Liver (tissue), 9 donors: ENCODE data around the gene RNF141. TPM values are rescaled to one million over a fixed set of nuclear protein-coding genes. Genes with fewer than 3 reads are reported as not detected.

Experiments used
- DNase-seq: peaks from one replicate; pipeline ENCODE4 v3.0.0-alpha.2; 2017; ENCODE audit warnings: low spot score
- H3K27ac ChIP-seq, 2 donors: one replicate each; pipeline ENCODE4 v1.7.0; 2013; ENCODE audit warnings: inconsistent platforms in 2 of 2, low read length in 2 of 2, control low read depth in 1 of 2, low read depth in 1 of 2, mild to moderate bottlenecking in 1 of 2
- H3K27me3 ChIP-seq, 4 donors: one replicate each; pipeline versions ENCODE4 v1.6.1 to v1.7.0; 2013; ENCODE audit warnings: low read length in 3 of 4, inconsistent platforms in 1 of 4, mild to moderate bottlenecking in 1 of 4, moderate library complexity in 1 of 4; ENCODE audit not compliant: control insufficient read depth in 4 of 4, insufficient read depth in 4 of 4
- H3K36me3 ChIP-seq, 4 donors: one replicate each; pipeline versions ENCODE4 v1.6.1 to v1.7.0; 2013; ENCODE audit warnings: low read length in 3 of 4, mild to moderate bottlenecking in 3 of 4, low read depth in 1 of 4, moderate library complexity in 1 of 4; ENCODE audit not compliant: control insufficient read depth in 4 of 4, insufficient read depth in 3 of 4
- H3K4me1 ChIP-seq, 4 donors: one replicate each; pipeline versions ENCODE4 v1.6.1 to v1.7.0; 2013; ENCODE audit warnings: low read length in 3 of 4, mild to moderate bottlenecking in 3 of 4, moderate library complexity in 1 of 4; ENCODE audit not compliant: control insufficient read depth in 4 of 4, insufficient read depth in 4 of 4
- H3K4me3 ChIP-seq, 3 donors: one replicate each; pipeline versions ENCODE4 v1.6.1 to v1.7.0; 2013; ENCODE audit warnings: low read length in 3 of 3, control low read depth in 1 of 3, low read depth in 1 of 3, mild to moderate bottlenecking in 1 of 3
- H3K9ac ChIP-seq, 2 donors: one replicate each; pipeline ENCODE4 v1.7.0; 2013; ENCODE audit warnings: low read length in 2 of 2, mild to moderate bottlenecking in 2 of 2, moderate library complexity in 2 of 2, control low read depth in 1 of 2, low read depth in 1 of 2
- H3K9me3 ChIP-seq, 4 donors: one replicate each; pipeline versions ENCODE4 v1.6.1 to v1.7.0; 2013; ENCODE audit warnings: low read length in 3 of 4; ENCODE audit not compliant: control insufficient read depth in 4 of 4
- EGR1 ChIP-seq, 2 donors: IDR thresholded peaks; 2 replicates each; pipeline ENCODE4 v1.6.1; 2016 to 2018; ENCODE audit warnings: antibody characterized with exemption in 2 of 2, low read depth in 2 of 2
- FOXA1 ChIP-seq: IDR thresholded peaks from 2 replicates; pipeline ENCODE4 v1.6.1; 2016; ENCODE audit warnings: antibody characterized with exemption
- FOXA2 ChIP-seq: IDR thresholded peaks from 2 replicates; pipeline ENCODE4 v1.6.1; 2016; ENCODE audit warnings: antibody characterized with exemption
- GABPA ChIP-seq, 2 donors: IDR thresholded peaks in 1 of 2; conservative IDR thresholded peaks in 1 of 2; 2 replicates each; pipeline ENCODE4 v1.6.1; 2016; ENCODE audit warnings: antibody characterized with exemption in 2 of 2, mild to moderate bottlenecking in 1 of 2, moderate library complexity in 1 of 2
- HNF4A ChIP-seq, 2 donors: conservative IDR thresholded peaks; 2 replicates each; pipeline ENCODE4 v1.6.1; 2016; ENCODE audit warnings: antibody characterized with exemption in 2 of 2, mild to moderate bottlenecking in 2 of 2
- JUND ChIP-seq, 2 donors: IDR thresholded peaks; 2 replicates each; pipeline ENCODE4 v1.6.1; 2016; ENCODE audit warnings: antibody characterized with exemption in 2 of 2
- RAD21 ChIP-seq, 2 donors: IDR thresholded peaks; 2 replicates each; pipeline ENCODE4 v1.6.1; 2016; ENCODE audit warnings: antibody characterized with exemption in 2 of 2, mild to moderate bottlenecking in 2 of 2
- RXRA ChIP-seq, 2 donors: IDR thresholded peaks; 2 replicates each; pipeline ENCODE4 v1.6.1; 2017 to 2018; ENCODE audit warnings: antibody characterized with exemption in 2 of 2, mild to moderate bottlenecking in 1 of 2
- SP1 ChIP-seq: IDR thresholded peaks from 2 replicates; pipeline ENCODE4 v1.6.1; 2018; ENCODE audit warnings: antibody characterized with exemption, mild to moderate bottlenecking
- TAF1 ChIP-seq: conservative IDR thresholded peaks from 2 replicates; pipeline ENCODE4 v1.6.1; 2016; ENCODE audit warnings: antibody characterized with exemption, mild to moderate bottlenecking
- YY1 ChIP-seq: IDR thresholded peaks from 2 replicates; pipeline ENCODE4 v1.6.1; 2016; ENCODE audit warnings: antibody characterized with exemption, mild to moderate bottlenecking
- WGBS: extraction: QIAGEN DNeasy Blood & Tissue Kit; methylation state at CpG from one replicate; pipeline ENCODE4 v1.1.7; 2013; 5-methylcytosine and 5-hydroxymethylcytosine counted together
- polyA plus RNA-seq, 2 donors: library from polyadenylated mRNA; stranded (reverse) in 1 of 2; unstranded in 1 of 2; fragments of 200-250 nt in 1 of 2; fragments of >200 nt in 1 of 2; fragmentation: Nextera tagmentation in 1 of 2; extraction: Ambion mirVana in 1 of 2; gene quantifications; one replicate each; pipeline versions ENCODE4 v1.2.1 to v1.2.3, GENCODE V29; 2013 to 2015
- total RNA-seq, 2 donors: library from RNA; depleted of rRNA; stranded (reverse); fragments of >200 nt; gene quantifications; one replicate each; pipeline ENCODE4 v1.2.3, GENCODE V29; 2014
- TF ChIP-seq, protein P1 (sequence below): IDR thresholded peaks from 2 replicates; pipeline ENCODE4 v1.6.1; 2016; ENCODE audit warnings: antibody characterized with exemption
- TF ChIP-seq, protein P2 (sequence below): IDR thresholded peaks from 2 replicates; pipeline ENCODE4 v1.6.1; 2016; ENCODE audit warnings: antibody characterized with exemption
- donor health status: healthy.
- donor health status: healthy.
- donor health status: healthy.
- donor health status: healthy.
- donor health status: healthy.

RNF141 gene
- total and polyA plus RNA-seq, 4 donors: 6.9 to 14.6 (median 13.0) TPM

DNA sequence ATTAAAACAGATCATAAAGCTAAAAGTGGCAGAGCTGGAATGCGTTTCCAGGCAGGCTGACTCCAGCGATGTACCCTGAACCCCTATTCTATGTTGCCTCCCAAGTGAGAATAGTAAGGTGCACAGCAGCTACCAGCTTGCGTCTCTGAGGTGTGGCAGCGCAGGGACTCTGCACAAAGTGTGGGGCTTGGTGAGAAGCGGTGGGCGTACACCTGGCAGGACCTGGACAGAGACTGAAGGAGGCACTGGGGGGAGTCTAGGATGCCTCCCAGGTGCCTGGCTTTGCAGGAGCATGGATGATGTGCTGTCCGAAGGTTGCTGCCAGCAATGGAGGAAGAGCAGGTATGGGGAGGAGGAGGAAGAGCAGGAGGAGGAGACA lies 43.0 kb downstream of the RNF141 start:
- WGBS: 95% methylated on average over 7 of the region's 7 CpGs
- Histone ChIP-seq H3K9ac (no peak overlapping the region), H3K9me3 (no peaks in the 10 kb centered on the region), H3K27me3 (no peaks in the 10 kb centered on the region), H3K36me3 (peaks cover 0 to 3% (median 0%) of the 10 kb centered on the region in 4 donors), H3K27ac (no peak overlapping the region), H3K4me3 (no peak overlapping the region), H3K4me1 (no peaks in the 10 kb centered on the region)
- DNase-seq: peak; percentile 13
- no peak for TF ChIP-seq SP1
- no peak for TF ChIP-seq RXRA (IDR thresholded peaks at IDR 0.05)
- no peak for TF ChIP-seq FOXA1
- TF ChIP-seq, protein P1, sequence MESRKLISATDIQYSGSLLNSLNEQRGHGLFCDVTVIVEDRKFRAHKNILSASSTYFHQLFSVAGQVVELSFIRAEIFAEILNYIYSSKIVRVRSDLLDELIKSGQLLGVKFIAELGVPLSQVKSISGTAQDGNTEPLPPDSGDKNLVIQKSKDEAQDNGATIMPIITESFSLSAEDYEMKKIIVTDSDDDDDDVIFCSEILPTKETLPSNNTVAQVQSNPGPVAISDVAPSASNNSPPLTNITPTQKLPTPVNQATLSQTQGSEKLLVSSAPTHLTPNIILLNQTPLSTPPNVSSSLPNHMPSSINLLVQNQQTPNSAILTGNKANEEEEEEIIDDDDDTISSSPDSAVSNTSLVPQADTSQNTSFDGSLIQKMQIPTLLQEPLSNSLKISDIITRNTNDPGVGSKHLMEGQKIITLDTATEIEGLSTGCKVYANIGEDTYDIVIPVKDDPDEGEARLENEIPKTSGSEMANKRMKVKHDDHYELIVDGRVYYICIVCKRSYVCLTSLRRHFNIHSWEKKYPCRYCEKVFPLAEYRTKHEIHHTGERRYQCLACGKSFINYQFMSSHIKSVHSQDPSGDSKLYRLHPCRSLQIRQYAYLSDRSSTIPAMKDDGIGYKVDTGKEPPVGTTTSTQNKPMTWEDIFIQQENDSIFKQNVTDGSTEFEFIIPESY: no peak
- TF ChIP-seq YY1: no peak
- TF ChIP-seq JUND (IDR thresholded peaks at IDR 0.05): no peak
- no peak for TF ChIP-seq EGR1 (IDR thresholded peaks at IDR 0.05; ENCODE audit: low read depth in 2 of 2)
- no peak for TF ChIP-seq FOXA2
- no peak for TF ChIP-seq TAF1
- no peak for TF ChIP-seq GABPA (IDR thresholded peaks at IDR 0.05 in 1 of 2, conservative IDR thresholded peaks at IDR 0.05 in 1 of 2)
- TF ChIP-seq, protein P2, sequence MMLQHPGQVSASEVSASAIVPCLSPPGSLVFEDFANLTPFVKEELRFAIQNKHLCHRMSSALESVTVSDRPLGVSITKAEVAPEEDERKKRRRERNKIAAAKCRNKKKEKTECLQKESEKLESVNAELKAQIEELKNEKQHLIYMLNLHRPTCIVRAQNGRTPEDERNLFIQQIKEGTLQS: no peak

DNA sequence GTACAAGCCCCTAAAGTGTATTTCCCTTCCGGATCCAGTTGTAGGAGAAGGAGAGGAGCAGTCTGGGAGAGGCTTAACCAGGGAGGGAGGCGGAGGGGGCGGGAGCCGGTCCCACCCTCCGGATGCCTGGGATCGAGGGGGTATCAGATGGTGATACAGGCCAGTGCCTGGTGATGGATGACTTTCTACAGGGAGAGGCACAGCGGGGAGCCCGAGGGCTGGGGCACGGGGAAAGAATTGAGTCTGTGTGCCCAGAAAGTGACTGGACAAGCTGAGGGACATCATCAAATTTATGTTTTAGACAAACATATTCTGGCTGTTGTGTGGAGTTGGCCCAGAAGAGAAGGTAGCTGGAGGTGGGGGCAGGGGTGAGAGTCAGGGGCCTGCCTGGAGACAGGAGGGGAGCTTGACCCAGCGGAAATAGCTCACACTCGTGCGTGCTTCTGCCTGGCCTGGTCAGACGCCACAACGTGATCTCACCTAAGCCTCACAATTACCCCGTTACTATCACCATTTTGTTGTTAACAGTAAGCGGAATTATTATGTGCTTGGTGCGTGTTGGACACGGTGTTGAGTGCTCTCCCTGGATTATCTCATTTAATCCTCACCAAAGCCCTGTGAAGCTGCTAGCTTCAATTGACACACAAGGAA lies 43.5 kb downstream of the RNF141 start:
- H3K4me1 ChIP-seq: no peaks in the 10 kb centered on the region
- H3K4me3 ChIP-seq: no peak overlapping the region
- H3K27ac ChIP-seq: no peak overlapping the region
- WGBS: 94% methylated on average over 18 of the region's 18 CpGs
- H3K9me3 ChIP-seq: no peaks in the 10 kb centered on the region
- DNase-seq: peak; percentile 3
- H3K9ac ChIP-seq: no peak overlapping the region
- TF ChIP-seq FOXA1 (no peak), EGR1 (IDR thresholded peaks at IDR 0.05; ENCODE audit: low read depth in 2 of 2) (no peak), HNF4A (conservative IDR thresholded peaks at IDR 0.05) (no peak), RAD21 (IDR thresholded peaks at IDR 0.05) (no peak), FOXA2 (no peak), GABPA (IDR thresholded peaks at IDR 0.05 in 1 of 2, conservative IDR thresholded peaks at IDR 0.05 in 1 of 2) (no peak), SP1 (no peak), YY1 (no peak)
- TF ChIP-seq, protein P1: no peak
- no peaks in the 10 kb centered on the region for H3K27me3 ChIP-seq
- peaks cover 0 to 3% (median 0%) of the 10 kb centered on the region in 4 donors for H3K36me3 ChIP-seq
